H1 (cell line): ENCODE data around the gene F8.

Experiments
- CTCF ChIP-seq, 3 experiments: IDR thresholded peaks; 1 replicate in 2 of 3; 2 replicates in 1 of 3; pipeline versions ENCODE4 v1.5.1 to v1.6.1; 2011; ENCODE audit warnings: low read length in 3 of 3, mild to moderate bottlenecking in 3 of 3, inconsistent platforms in 2 of 3, low read depth in 1 of 3, moderate library complexity in 1 of 3; ENCODE audit not compliant: insufficient read depth in 1 of 3; ENCODE audit errors: control extremely low read depth in 1 of 3
- EZH2 ChIP-seq: fragments of 200-600 bp; sonication (generic); IDR thresholded peaks from 2 replicates; pipeline ENCODE4 v1.7.1; 2012; ENCODE audit warnings: low read depth, mild to moderate bottlenecking, moderate library complexity, low read length, inconsistent platforms; ENCODE audit not compliant: severe bottlenecking
- NANOG ChIP-seq: IDR thresholded peaks from 2 replicates; pipeline ENCODE4 v1.6.1; 2011; ENCODE audit warnings: low read length, low read depth, mild to moderate bottlenecking, inconsistent platforms; ENCODE audit not compliant: insufficient read depth, poor library complexity, severe bottlenecking

GRCh38 chrX:154804957-154805695, 217.4 kb downstream of the F8 start, which contains the start of gene MPP1:
- TF ChIP-seq NANOG: no peak
- TF ChIP-seq CTCF (IDR thresholded peaks at IDR 0.05; ENCODE audit: control extremely low read depth in 1 of 3, insufficient read depth in 1 of 3, low read depth in 1 of 3, low read length in 3 of 3): no peak
- no peak for TF ChIP-seq EZH2
